Brain microvascular endothelial cell (primary cell): ENCODE measurements around the gene NR3C1.

Source experiments
- DNase-seq: peaks from one replicate; pipeline ENCODE4 v3.0.0-alpha.2; 2020
- H3K27ac ChIP-seq: fragments of 250-450 bp; sonication (Bioruptor Pico); 2 replicates; pipeline ENCODE4 v1.5.1; 2020; ENCODE audit warnings: mild to moderate bottlenecking, moderate library complexity
- H3K27me3 ChIP-seq: fragments of 250-450 bp; sonication (Bioruptor Pico); replicated peaks from 2 replicates; pipeline ENCODE4 v1.5.1; 2020; ENCODE audit warnings: mild to moderate bottlenecking
- H3K36me3 ChIP-seq: fragments of 250-450 bp; sonication (Bioruptor Pico); replicated peaks from 2 replicates; pipeline ENCODE4 v1.5.1; 2020; ENCODE audit warnings: mild to moderate bottlenecking
- H3K4me3 ChIP-seq: 2 replicates; pipeline ENCODE4 v1.5.1; 2011; ENCODE audit warnings: low read depth, mild to moderate bottlenecking, control low read depth, low read length, moderate library complexity
- CTCF ChIP-seq: IDR thresholded peaks from 2 replicates; pipeline ENCODE4 v1.5.1; 2011; ENCODE audit warnings: low read depth, mild to moderate bottlenecking, moderate library complexity, low read length, control low read depth, inconsistent platforms; ENCODE audit errors: missing control alignments
- in situ Hi-C: cut with HindIII; loops from 2 replicates; pipeline ENCODE4 v1.10.0; 2017; ENCODE audit warnings: low sequenced_read_pairs, low pct_ligation_motif_present

Gene NR3C1

GRCh38 chr5:143418140-143418866 is 14.8 kb upstream of the NR3C1 start:
- in situ Hi-C loops = no loop called here
- no peak for TF ChIP-seq CTCF
- DNase-seq = no peak
- H3K27me3 ChIP-seq = no peaks in the 10 kb centered on the region
- H3K27ac ChIP-seq = no peak overlapping the region
- H3K36me3 ChIP-seq = no peaks in the 10 kb centered on the region
- no peak overlapping the region for H3K4me3 ChIP-seq

GRCh38 chr5:143417503-143418139 is 14.1 kb upstream of the NR3C1 start:
- Histone ChIP-seq H3K4me3 (no peak overlapping the region), H3K27ac (no peak overlapping the region), H3K27me3 (no peaks in the 10 kb centered on the region), H3K36me3 (no peaks in the 10 kb centered on the region)
- in situ Hi-C loops = no loop called here
- DNase-seq = no peak
- TF ChIP-seq CTCF = no peak

GRCh38 chr5:143416411-143416810 is 12.9 kb upstream of the NR3C1 start:
- TF ChIP-seq CTCF = no peak
- Histone ChIP-seq H3K27ac (no peak overlapping the region), H3K36me3 (no peaks in the 10 kb centered on the region), H3K4me3 (no peak overlapping the region), H3K27me3 (no peaks in the 10 kb centered on the region)
- in situ Hi-C loops = no loop called here
- no peak for DNase-seq

GRCh38 chr5:143413958-143414669 is 10.6 kb upstream of the NR3C1 start:
- TF ChIP-seq CTCF = no peak
- no peaks in the 10 kb centered on the region for H3K36me3 ChIP-seq
- H3K4me3 ChIP-seq = no peak overlapping the region
- in situ Hi-C loops = no loop called here
- no peak overlapping the region for H3K27ac ChIP-seq
- no peaks in the 10 kb centered on the region for H3K27me3 ChIP-seq
- DNase-seq = peak; percentile 12

GRCh38 chr5:143412661-143413342 is 9.3 kb upstream of the NR3C1 start:
- in situ Hi-C loops = no loop called here
- Histone ChIP-seq H3K4me3 (no peak overlapping the region), H3K36me3 (no peaks in the 10 kb centered on the region), H3K27ac (no peak overlapping the region), H3K27me3 (no peaks in the 10 kb centered on the region)
- no peak for TF ChIP-seq CTCF
- DNase-seq = no peak
